SKM-1 treated with dmso at 0.1 percent for 144 hours (cell line): Measurements from ENCODE around the gene OR2K2.
"Not testable (repeated sequence)": the region's sequence is repeated elsewhere in the genome, so short reads cannot be mapped to it uniquely, and the experiment has no call there.

Experiments used
- DNase-seq: peaks from one replicate; lab custom pipeline; 2025; ENCODE audit not compliant: unreplicated experiment; lab: John Stamatoyannopoulos, UW

The OR2K2 gene

GRCh38 chr9:111298731-111299598 is 31.1 kb downstream of the OR2K2 start:
- peak; percentile 7 for DNase-seq

DNA sequence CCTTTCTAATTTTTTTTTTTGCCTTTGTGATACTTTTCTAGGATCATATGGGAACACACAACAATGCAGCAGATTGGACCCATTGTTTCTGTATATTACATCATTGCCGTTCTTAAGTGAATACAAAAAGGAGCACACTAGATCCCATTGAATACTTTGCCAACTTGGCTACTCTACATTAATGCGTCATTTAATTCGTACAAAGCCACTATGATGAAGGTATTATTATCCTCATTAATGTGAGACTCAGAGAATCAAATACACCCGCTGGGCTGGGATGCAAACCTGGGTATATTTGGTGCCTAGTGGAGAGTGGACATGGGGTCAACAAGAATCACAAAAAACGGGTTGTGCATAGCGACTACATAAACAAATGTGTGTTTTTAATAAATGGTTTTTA is 31.9 kb downstream of the OR2K2 start:
- no peak for DNase-seq

GRCh38 chr9:111297066-111297824 is 32.8 kb downstream of the OR2K2 start:
- DNase-seq, result no peak

- DNase-seq, result no peak
These were observed 35.2 kb downstream of the OR2K2 start for GRCh38 chr9:111294691-111295451.

- DNase-seq, result no peak
These were observed 42.9 kb downstream of the OR2K2 start for GRCh38 chr9:111287127-111287526.

DNA sequence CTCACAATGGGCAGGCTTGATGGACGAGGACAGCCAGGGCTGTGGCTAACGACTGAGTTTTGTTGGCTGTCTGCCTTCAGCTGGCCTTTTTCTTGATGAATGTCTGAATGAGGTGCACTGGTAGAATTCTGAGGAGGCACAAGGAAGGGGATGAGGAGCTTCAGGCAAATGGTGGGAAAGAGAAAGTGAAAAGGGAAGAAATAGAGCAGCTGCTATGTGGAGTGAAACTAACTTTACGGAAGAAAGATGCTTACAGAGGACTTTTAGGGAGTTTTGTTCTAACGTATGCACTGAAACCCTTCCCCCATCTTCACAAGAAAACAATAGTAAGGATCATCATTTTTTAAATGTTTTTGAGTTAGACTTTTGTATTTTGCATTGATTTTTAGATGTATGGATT is 45.3 kb downstream of the OR2K2 start:
- DNase-seq, result no peak

GRCh38 chr9:111282845-111283244 is 47.2 kb downstream of the OR2K2 start:
- DNase-seq, result no peak

DNA sequence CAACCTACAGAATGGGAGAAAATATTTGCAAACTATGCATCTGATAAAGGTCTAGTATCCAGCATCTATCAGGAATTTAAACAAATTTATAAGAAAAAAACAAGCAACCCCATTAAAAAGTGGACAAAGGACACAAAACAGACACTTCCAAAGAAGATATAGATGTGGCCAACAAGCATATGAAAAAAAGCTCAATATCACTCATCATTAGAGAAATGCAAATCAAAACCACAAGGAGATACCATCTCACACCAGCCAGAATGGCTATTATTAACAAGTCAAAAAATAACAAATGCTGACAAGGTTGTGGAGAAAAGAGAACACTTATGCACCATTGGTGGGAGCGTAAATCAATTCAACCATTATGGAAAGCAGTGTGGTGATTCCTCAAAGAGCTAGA is 49.2 kb downstream of the OR2K2 start:
- DNase-seq, result not testable (repeated sequence)
